ENCODE measurements around the gene ZSCAN22.

GRCh38 chr19:58352760-58353671 lies 26.2 kb downstream of the ZSCAN22 start, which contains the start of gene A1BG:
- TF ChIP-seq CTCF (conservative IDR thresholded peaks at IDR 0.05; ENCODE audit: low read depth, low read length): no peak
- TF ChIP-seq MAZ (IDR thresholded peaks at IDR 0.05; ENCODE audit: borderline replicate concordance, low read depth, low read length): no peak
- no peak for TF ChIP-seq RFX5 (IDR thresholded peaks at IDR 0.05; ENCODE audit: low read depth, low read length)
- TF ChIP-seq MXI1 (IDR thresholded peaks at IDR 0.05; ENCODE audit: borderline replicate concordance, low read depth, low read length): no peak
- no peak for TF ChIP-seq POLR2A (IDR thresholded peaks at IDR 0.05; ENCODE audit: low read depth, low read length)
- no peak for TF ChIP-seq CEBPB (IDR thresholded peaks at IDR 0.05; ENCODE audit: low read depth, low read length)
